CD4-positive, CD25-positive, alpha-beta regulatory T cell (primary cell): ENCODE measurements around the gene KCND3. TPM values are rescaled to one million over a fixed set of nuclear protein-coding genes. Genes with fewer than 3 reads are reported as not detected.

Experiments used
- ATAC-seq, 2 donors: fragments of 150-1000 bp; cut with Tn5 transposase; one replicate each; pipeline ENCODE4 v1.10.0; 2021; ENCODE audit warnings: low read depth in 2 of 2, moderate number of reproducible peaks in 2 of 2, moderate library complexity in 1 of 2
- DNase-seq, 3 donors: peaks; one replicate each; pipeline versions ENCODE4 v3.0.0 to v3.0.0-alpha.2; 2012 to 2022; ENCODE audit warnings: mixed read lengths in 1 of 3
- H3K27ac ChIP-seq: one replicate; pipeline ENCODE4 v1.7.0; 2013; ENCODE audit warnings: mild to moderate bottlenecking, low read length; ENCODE audit not compliant: insufficient read depth, poor library complexity, severe bottlenecking
- H3K27me3 ChIP-seq: one replicate; pipeline ENCODE4 v1.7.0; 2013; ENCODE audit warnings: low read length; ENCODE audit not compliant: control insufficient read depth, insufficient read depth
- H3K36me3 ChIP-seq: one replicate; pipeline ENCODE4 v1.7.0; 2013; ENCODE audit warnings: mild to moderate bottlenecking, low read length, moderate library complexity; ENCODE audit not compliant: control insufficient read depth, insufficient read depth
- H3K4me1 ChIP-seq: 2 replicates; pipeline ENCODE4 v1.7.0; 2013; ENCODE audit warnings: mild to moderate bottlenecking, low read length; ENCODE audit not compliant: insufficient read depth, control insufficient read depth, poor library complexity, severe bottlenecking
- H3K4me3 ChIP-seq: one replicate; pipeline ENCODE4 v1.7.0; 2013; ENCODE audit warnings: low read depth, mild to moderate bottlenecking, low read length, moderate library complexity
- H3K9me3 ChIP-seq, 2 experiments: 1 replicate in 1 of 2; 2 replicates in 1 of 2; pipeline ENCODE4 v1.7.0; 2013; ENCODE audit warnings: low read length in 2 of 2, mild to moderate bottlenecking in 1 of 2, moderate library complexity in 1 of 2; ENCODE audit not compliant: control insufficient read depth in 2 of 2
- H3K27ac Mint-ChIP-seq, 3 donors: one replicate each; pipeline ENCODE4 v1.8.0; 2020 to 2022; ENCODE audit warnings: mild to moderate bottlenecking in 3 of 3, mixed read lengths in 3 of 3, moderate library complexity in 2 of 3
- H3K27me3 Mint-ChIP-seq: one replicate; pipeline ENCODE4 v1.8.0; 2022; ENCODE audit warnings: mild to moderate bottlenecking, mixed read lengths
- H3K36me3 Mint-ChIP-seq: one replicate; pipeline ENCODE4 v1.8.0; 2020; ENCODE audit warnings: mixed read lengths
- H3K4me1 Mint-ChIP-seq, 4 donors: one replicate each; pipeline ENCODE4 v1.8.0; 2020 to 2022; ENCODE audit warnings: mixed read lengths in 4 of 4, mild to moderate bottlenecking in 1 of 4
- H3K4me3 Mint-ChIP-seq, 4 donors: one replicate each; pipeline ENCODE4 v1.8.0; 2020 to 2022; ENCODE audit warnings: mild to moderate bottlenecking in 4 of 4, mixed read lengths in 4 of 4, moderate library complexity in 3 of 4
- H3K9me3 Mint-ChIP-seq, 7 donors: one replicate each; pipeline ENCODE4 v1.8.0; 2020 to 2022; ENCODE audit warnings: mixed read lengths in 7 of 7, mild to moderate bottlenecking in 3 of 7, moderate library complexity in 2 of 7
- polyA plus RNA-seq, 4 donors: library from polyadenylated mRNA; unstranded; fragments of 300-500 nt; fragmentation: Illumina TruSeq; gene quantifications; one replicate each; pipeline ENCODE4 v1.2.3, GENCODE V29; 2021
- total RNA-seq: library from RNA; stranded (reverse); gene quantifications from one replicate; pipeline ENCODE4 v1.2.3, GENCODE V29; 2022

The KCND3 gene
- total and polyA plus RNA-seq, 5 donors from 2014 or later = 0.02 to 0.10 (median 0.07) TPM; not detected in 2

- no peak overlapping the region for H3K27ac Mint-ChIP-seq
- no peaks in the 10 kb centered on the region for H3K9me3 ChIP-seq
- no peaks in the 10 kb centered on the region for H3K36me3 ChIP-seq
- H3K4me3 Mint-ChIP-seq = no peak overlapping the region
- H3K36me3 Mint-ChIP-seq = no peaks in the 10 kb centered on the region
- no peak overlapping the region for H3K4me3 ChIP-seq
- no peaks in the 10 kb centered on the region for H3K4me1 ChIP-seq
- DNase-seq (no peak), ATAC-seq (no peak)
- peaks cover 9% of the 10 kb centered on the region for H3K27me3 Mint-ChIP-seq
- no peaks in the 10 kb centered on the region for H3K9me3 Mint-ChIP-seq
- no peaks in the 10 kb centered on the region for H3K27me3 ChIP-seq
- no peaks in the 10 kb centered on the region for H3K4me1 Mint-ChIP-seq
- H3K27ac ChIP-seq = no peak overlapping the region
Observed at GRCh38 chr1:111923766-111924165, 65.7 kb downstream of the KCND3 start.

GRCh38 chr1:111921948-111922347 lies 67.5 kb downstream of the KCND3 start:
- H3K9me3 Mint-ChIP-seq = no peaks in the 10 kb centered on the region
- DNase-seq (no peak), ATAC-seq (no peak)
- H3K4me3 ChIP-seq = no peak overlapping the region
- peak overlapping the region in 1 of 3 donors; percentile 43 for H3K27ac Mint-ChIP-seq
- H3K27me3 Mint-ChIP-seq = peaks cover 17% of the 10 kb centered on the region
- H3K27ac ChIP-seq = no peak overlapping the region
- H3K36me3 ChIP-seq = no peaks in the 10 kb centered on the region
- H3K27me3 ChIP-seq = no peaks in the 10 kb centered on the region
- no peaks in the 10 kb centered on the region for H3K4me1 Mint-ChIP-seq
- no peak overlapping the region for H3K4me3 Mint-ChIP-seq
- no peaks in the 10 kb centered on the region for H3K4me1 ChIP-seq
- no peaks in the 10 kb centered on the region for H3K9me3 ChIP-seq
- no peaks in the 10 kb centered on the region for H3K36me3 Mint-ChIP-seq

GRCh38 chr1:111920221-111921024 lies 69.0 kb downstream of the KCND3 start:
- Histone ChIP-seq H3K36me3 (no peaks in the 10 kb centered on the region), H3K27me3 (no peaks in the 10 kb centered on the region), H3K4me3 (no peak overlapping the region), H3K27ac (no peak overlapping the region), H3K4me1 (no peaks in the 10 kb centered on the region), H3K9me3 (no peaks in the 10 kb centered on the region)
- Mint-ChIP-seq H3K4me1 (no peaks in the 10 kb centered on the region), H3K27me3 (peaks cover 20% of the 10 kb centered on the region), H3K9me3 (no peaks in the 10 kb centered on the region), H3K36me3 (no peaks in the 10 kb centered on the region), H3K4me3 (no peak overlapping the region), H3K27ac (no peak overlapping the region)
- DNase-seq (no peak), ATAC-seq (no peak)

- H3K27ac Mint-ChIP-seq = no peak overlapping the region
- DNase-seq = no peak
- no peak for ATAC-seq
- H3K9me3 ChIP-seq = peaks cover 0 to 3% of the 10 kb centered on the region in 2 experiments
- peaks cover 0 to 4% (median 1%) of the 10 kb centered on the region in 7 donors for H3K9me3 Mint-ChIP-seq
- H3K4me1 Mint-ChIP-seq = no peaks in the 10 kb centered on the region
- H3K4me3 Mint-ChIP-seq = no peak overlapping the region
- H3K4me1 ChIP-seq = no peaks in the 10 kb centered on the region
- no peak overlapping the region for H3K4me3 ChIP-seq
- H3K36me3 ChIP-seq = no peaks in the 10 kb centered on the region
- H3K36me3 Mint-ChIP-seq = no peaks in the 10 kb centered on the region
- H3K27me3 ChIP-seq = peaks cover 18% of the 10 kb centered on the region
- peaks cover 55% of the 10 kb centered on the region for H3K27me3 Mint-ChIP-seq
- no peak overlapping the region for H3K27ac ChIP-seq
Observed at GRCh38 chr1:111911776-111912515, 77.5 kb downstream of the KCND3 start.

GRCh38 chr1:111911061-111911460 lies 78.4 kb downstream of the KCND3 start:
- Mint-ChIP-seq H3K36me3 (no peaks in the 10 kb centered on the region), H3K9me3 (peaks cover 0 to 4% (median 1%) of the 10 kb centered on the region in 7 donors), H3K27ac (no peak overlapping the region), H3K4me3 (no peak overlapping the region), H3K4me1 (no peaks in the 10 kb centered on the region), H3K27me3 (peaks cover 64% of the 10 kb centered on the region)
- peaks cover 0 to 3% of the 10 kb centered on the region in 2 experiments for H3K9me3 ChIP-seq
- no peak overlapping the region for H3K27ac ChIP-seq
- H3K27me3 ChIP-seq = peaks cover 21% of the 10 kb centered on the region
- no peaks in the 10 kb centered on the region for H3K4me1 ChIP-seq
- ATAC-seq = no peak
- no peaks in the 10 kb centered on the region for H3K36me3 ChIP-seq
- no peak for DNase-seq
- no peak overlapping the region for H3K4me3 ChIP-seq

GRCh38 chr1:111909030-111909429 lies 80.4 kb downstream of the KCND3 start:
- Histone ChIP-seq H3K4me3 (no peak overlapping the region), H3K27me3 (peaks cover 21% of the 10 kb centered on the region), H3K4me1 (no peaks in the 10 kb centered on the region), H3K9me3 (peaks cover 0 to under 1% of the 10 kb centered on the region in 2 experiments), H3K36me3 (no peaks in the 10 kb centered on the region), H3K27ac (no peak overlapping the region)
- no peak overlapping the region for H3K4me3 Mint-ChIP-seq
- H3K4me1 Mint-ChIP-seq = peaks cover 0 to 3% (median 0%) of the 10 kb centered on the region in 4 donors
- no peak for ATAC-seq
- H3K36me3 Mint-ChIP-seq = no peaks in the 10 kb centered on the region
- H3K27ac Mint-ChIP-seq = no peak overlapping the region
- peaks cover 58% of the 10 kb centered on the region for H3K27me3 Mint-ChIP-seq
- no peak for DNase-seq
- peaks cover 0 to 3% (median 0%) of the 10 kb centered on the region in 7 donors for H3K9me3 Mint-ChIP-seq

- H3K4me3 ChIP-seq = no peak overlapping the region
- no peak overlapping the region for H3K27ac Mint-ChIP-seq
- H3K27me3 Mint-ChIP-seq = peaks cover 52% of the 10 kb centered on the region
- ATAC-seq (no peak), DNase-seq (no peak)
- no peak overlapping the region for H3K4me3 Mint-ChIP-seq
- peaks cover 21% of the 10 kb centered on the region for H3K27me3 ChIP-seq
- H3K4me1 ChIP-seq = no peaks in the 10 kb centered on the region
- H3K36me3 Mint-ChIP-seq = no peaks in the 10 kb centered on the region
- H3K36me3 ChIP-seq = no peaks in the 10 kb centered on the region
- H3K4me1 Mint-ChIP-seq = peaks cover 0 to 3% (median 0%) of the 10 kb centered on the region in 4 donors
- no peaks in the 10 kb centered on the region for H3K9me3 Mint-ChIP-seq
- no peaks in the 10 kb centered on the region for H3K9me3 ChIP-seq
- H3K27ac ChIP-seq = no peak overlapping the region
Observed at GRCh38 chr1:111908011-111908621, 81.4 kb downstream of the KCND3 start.
